HG03060 (cell line): ENCODE measurements around the gene FAM124B.

Experiments
- ATAC-seq: cut with Tn5 transposase; IDR thresholded peaks from one replicate; pipeline ENCODE4 v1.9.1; 2021; ENCODE audit warnings: low read depth, moderate number of reproducible peaks; ENCODE audit not compliant: unreplicated experiment

Gene FAM124B

DNA sequence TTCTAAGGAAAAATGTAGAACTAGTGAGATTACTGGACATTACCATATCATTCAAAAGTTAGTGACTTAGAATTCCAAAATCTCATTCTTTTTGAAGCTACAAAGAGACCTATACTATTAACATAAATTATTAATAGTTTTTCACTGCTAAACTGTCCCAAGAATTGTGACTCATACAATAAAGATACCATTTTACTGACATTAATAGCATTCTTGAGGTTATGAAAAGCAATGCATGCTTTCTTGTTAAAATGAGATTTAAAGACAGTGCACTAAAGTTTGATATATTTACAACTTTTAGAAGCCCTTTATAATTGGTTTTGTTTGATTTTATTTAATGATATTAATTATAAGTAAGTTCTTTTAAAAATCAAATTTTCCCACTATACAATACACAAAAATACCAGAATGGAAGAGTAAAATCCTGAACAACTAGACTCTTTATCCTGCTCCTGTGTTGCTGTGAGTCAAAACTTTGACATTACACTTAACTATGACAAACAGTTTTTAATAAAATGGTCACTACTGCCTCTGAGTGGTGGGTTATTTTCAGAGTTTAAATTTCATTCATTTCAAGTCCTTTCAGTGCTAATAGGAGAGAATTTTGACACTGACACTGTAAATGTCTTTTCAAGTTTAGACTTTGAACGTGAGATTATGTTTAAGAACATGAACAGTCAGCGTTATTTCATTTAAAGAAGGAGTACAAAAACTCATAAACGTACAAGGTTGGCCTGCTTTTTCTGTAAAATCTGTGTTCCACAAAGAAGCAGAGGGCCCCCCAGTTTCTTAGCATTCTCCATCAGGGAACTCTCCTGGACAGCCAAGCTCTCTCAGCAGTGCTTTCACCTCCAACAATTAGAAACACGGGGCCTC lies 54.5 kb downstream of the FAM124B start:
- no peak for ATAC-seq

DNA sequence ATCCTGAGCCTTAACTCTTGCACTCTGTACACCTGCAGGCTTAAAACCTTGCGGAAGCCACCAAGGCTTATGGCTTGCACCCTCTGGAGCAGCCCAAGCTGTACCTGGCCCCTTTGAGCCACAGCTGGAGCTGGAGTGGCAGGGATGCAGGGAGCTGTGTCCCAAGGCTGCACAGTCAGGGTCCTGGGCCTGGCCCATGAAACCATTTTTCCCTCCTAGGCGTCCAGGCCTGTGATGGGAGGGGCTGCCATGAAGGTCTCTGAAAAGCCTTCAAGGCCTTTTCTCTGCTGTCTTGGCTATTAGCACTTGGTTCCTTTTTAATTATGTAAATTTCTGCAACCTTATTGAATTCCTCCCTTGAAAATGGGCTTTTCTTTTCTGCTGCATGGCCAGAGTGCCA lies 56.4 kb downstream of the FAM124B start:
- ATAC-seq, result no peak

DNA sequence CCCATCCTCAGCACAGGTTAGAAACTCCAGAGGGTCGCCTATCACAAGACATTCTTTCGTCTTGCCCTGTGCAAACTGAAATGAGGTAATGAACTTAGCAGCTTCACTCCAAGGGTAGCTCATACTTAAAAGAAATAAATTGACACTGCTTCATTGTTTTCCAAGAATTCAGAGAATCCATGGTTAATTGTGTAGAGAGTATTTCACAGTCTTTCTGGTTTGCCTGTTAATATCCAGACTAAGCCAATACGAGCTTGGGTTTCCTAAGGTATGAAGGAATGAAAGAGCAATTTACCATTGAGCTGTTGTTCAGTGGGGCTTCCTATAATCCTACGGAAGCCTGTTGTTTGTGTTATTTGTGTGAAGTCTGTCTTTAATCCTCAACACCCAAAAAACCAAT lies 58.7 kb downstream of the FAM124B start:
- no peak for ATAC-seq

DNA sequence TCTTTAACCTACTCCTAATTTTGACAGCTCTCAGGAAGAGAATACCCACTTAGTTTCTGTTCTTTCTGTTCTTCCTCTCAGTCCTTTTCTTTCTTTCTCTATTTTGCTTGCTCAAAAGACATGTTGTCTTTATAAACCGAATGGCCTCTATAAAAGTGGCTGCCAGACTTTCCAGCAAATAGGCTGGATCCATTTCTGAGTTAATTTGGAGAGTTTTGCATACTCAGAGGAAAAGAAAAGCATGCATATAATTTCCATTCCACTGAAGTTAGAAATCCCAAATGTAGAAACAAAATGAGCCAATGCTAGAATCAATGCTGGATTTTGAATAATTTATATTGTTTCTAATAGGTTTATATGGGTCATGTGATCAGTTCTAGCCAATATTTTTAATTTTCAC lies 65.9 kb downstream of the FAM124B start:
- ATAC-seq, result no peak

DNA sequence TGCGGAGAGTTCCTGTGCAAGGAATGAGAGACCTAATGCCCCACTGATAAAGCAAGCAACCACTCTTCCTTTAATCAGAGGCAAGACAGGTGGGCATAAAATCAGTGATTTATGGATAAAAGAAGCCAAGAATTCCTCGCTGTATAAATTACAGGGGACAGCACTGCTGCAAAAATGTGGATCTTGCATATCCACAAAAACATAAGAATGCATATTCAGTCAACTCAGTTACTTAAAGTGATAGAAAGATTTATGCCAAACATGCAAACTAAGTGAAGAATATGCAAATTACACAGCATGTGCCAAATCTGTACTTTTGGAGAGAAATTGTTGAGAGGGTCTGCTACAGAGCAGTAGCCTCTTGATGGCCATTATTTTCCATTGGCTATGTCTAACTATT lies 67.2 kb downstream of the FAM124B start:
- ATAC-seq, result no peak

DNA sequence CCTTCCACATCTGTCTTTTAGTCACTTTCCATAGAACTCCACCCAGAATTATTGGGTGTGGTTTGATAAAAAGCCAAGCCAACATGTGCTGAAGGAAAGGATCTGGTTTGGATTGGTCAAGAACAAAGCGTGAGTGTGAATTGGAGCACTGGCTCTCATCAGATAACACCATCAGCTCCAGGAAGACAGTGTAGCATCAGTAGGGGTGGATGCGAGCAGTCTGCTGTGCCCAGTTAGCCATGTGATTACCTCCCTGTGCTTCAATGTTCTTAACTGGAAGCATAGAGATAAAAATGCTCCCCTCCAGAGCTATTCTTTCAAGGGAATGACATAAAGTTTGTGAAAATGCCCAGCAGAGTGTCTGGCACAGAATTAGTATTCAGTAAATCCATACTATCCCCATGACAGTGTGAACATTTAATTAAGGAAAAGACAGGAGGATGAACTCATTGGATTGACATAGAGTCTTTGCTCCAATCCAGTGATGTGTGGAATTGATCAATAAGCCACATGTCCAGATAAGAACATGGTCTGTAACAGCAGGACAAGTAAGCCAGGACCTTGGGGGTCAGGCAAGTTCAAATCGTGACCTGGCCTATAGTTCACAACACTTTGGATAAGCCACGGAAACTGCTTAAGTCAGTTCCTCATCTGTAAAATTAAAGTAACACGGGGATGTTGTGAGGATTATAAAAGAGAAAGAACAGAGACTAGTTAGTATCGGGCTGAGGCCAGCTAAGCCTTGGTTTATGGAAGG lies 68.0 kb downstream of the FAM124B start:
- no peak for ATAC-seq

DNA sequence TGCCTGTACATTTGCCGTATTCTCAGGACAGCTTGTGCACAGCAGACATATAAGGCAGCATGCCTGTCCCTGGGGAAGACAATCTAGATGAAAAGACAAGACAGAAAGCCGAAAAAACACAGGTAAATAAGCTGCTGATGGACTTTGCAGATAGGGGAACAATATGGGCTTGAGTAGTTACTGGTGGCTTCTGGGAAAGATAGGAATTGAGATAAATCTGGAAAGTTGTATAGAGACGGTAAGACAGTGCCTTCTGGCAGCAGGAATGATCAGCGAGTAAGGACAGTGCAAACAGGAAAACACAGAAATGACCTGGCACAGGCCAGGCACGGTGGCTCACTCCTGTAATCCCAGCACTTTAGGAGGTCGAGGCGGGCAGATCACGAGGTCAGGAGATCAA lies 70.2 kb downstream of the FAM124B start:
- ATAC-seq, result no peak

DNA sequence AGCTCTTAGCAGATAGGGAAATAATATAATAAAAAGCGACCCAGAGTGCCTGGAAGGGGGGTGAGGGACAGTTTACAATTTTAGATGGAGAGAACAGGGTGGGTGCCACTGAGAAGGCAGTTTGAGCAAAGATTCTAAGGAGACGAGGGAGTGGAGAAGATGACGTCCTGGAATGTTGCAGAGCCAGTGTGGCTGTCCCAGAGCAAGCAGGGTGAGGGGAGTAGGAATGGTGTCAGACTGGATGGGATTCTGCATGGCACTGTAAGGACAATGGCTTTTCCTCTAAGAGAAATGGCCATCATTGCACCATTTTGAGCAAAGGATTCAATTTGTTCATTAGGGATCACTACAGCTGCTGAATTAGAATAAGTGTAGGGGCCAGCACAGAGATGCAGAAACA lies 73.1 kb downstream of the FAM124B start:
- no peak for ATAC-seq
